Cardiac muscle cell (in vitro differentiated cells and primary cell): ENCODE data around the gene ARHGEF38. TPM values are rescaled to one million over a fixed set of nuclear protein-coding genes. Genes with fewer than 3 reads are reported as not detected.

Experiments
- DNase-seq, 2 donors: peaks; one replicate each; pipeline versions ENCODE4 v3.0.0 to v3.0.0-alpha.2; 2010 to 2017; ENCODE audit warnings: low read depth in 1 of 2, low spot score in 1 of 2
- H3K27ac ChIP-seq: fragments of 200-600 bp; sonication (generic); 2 replicates; pipeline ENCODE4 v1.5.1; 2016
- H3K27me3 ChIP-seq: fragments of 200-600 bp; sonication (generic); 2 replicates; pipeline ENCODE4 v1.6.0; 2016; ENCODE audit warnings: control low read depth
- H3K36me3 ChIP-seq: fragments of 200-600 bp; sonication (generic); 2 replicates; pipeline ENCODE4 v1.5.1; 2016; ENCODE audit warnings: control low read depth
- H3K4me1 ChIP-seq: fragments of 200-600 bp; sonication (generic); 2 replicates; pipeline ENCODE4 v1.8.1; 2017; ENCODE audit warnings: low read depth, mild to moderate bottlenecking, mixed run types
- H3K4me3 ChIP-seq: fragments of 200-600 bp; sonication (generic); 2 replicates; pipeline ENCODE4 v1.5.1; 2016; ENCODE audit warnings: mild to moderate bottlenecking
- H3K9me3 ChIP-seq: fragments of 200-600 bp; sonication (generic); 2 replicates; pipeline ENCODE4 v1.5.1; 2017; ENCODE audit warnings: low read depth, mild to moderate bottlenecking, control low read depth
- polyA plus RNA-seq: library from polyadenylated mRNA; unstranded; fragments of >200 nt; fragmentation: Nextera tagmentation; extraction: Ambion mirVana; gene quantifications from 2 replicates; pipeline ENCODE4 v1.2.1, GENCODE V29; 2016
- total RNA-seq: library from RNA; depleted of rRNA; stranded (reverse); fragments of >200 nt; gene quantifications from 2 replicates; pipeline ENCODE4 v1.2.3, GENCODE V29; 2016
- TF ChIP-seq, protein P1 (sequence below): IDR thresholded peaks from 2 replicates; pipeline ENCODE4 v1.5.1; 2012; ENCODE audit warnings: low read depth, mild to moderate bottlenecking, low read length

ARHGEF38 gene
- total and polyA plus RNA-seq, 2 experiments from 2014 or later: 1.6 TPM; not detected in 1

GRCh38 chr4:105546086-105546485 is 6.3 kb upstream of the ARHGEF38 start:
- TF ChIP-seq, protein P1, sequence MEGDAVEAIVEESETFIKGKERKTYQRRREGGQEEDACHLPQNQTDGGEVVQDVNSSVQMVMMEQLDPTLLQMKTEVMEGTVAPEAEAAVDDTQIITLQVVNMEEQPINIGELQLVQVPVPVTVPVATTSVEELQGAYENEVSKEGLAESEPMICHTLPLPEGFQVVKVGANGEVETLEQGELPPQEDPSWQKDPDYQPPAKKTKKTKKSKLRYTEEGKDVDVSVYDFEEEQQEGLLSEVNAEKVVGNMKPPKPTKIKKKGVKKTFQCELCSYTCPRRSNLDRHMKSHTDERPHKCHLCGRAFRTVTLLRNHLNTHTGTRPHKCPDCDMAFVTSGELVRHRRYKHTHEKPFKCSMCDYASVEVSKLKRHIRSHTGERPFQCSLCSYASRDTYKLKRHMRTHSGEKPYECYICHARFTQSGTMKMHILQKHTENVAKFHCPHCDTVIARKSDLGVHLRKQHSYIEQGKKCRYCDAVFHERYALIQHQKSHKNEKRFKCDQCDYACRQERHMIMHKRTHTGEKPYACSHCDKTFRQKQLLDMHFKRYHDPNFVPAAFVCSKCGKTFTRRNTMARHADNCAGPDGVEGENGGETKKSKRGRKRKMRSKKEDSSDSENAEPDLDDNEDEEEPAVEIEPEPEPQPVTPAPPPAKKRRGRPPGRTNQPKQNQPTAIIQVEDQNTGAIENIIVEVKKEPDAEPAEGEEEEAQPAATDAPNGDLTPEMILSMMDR: no peak
- DNase-seq: no peak
- Histone ChIP-seq H3K4me3 (no peak overlapping the region), H3K27ac (no peak overlapping the region), H3K27me3 (peaks cover 42% of the 10 kb centered on the region), H3K9me3 (no peaks in the 10 kb centered on the region), H3K36me3 (no peaks in the 10 kb centered on the region), H3K4me1 (no peaks in the 10 kb centered on the region)

DNA sequence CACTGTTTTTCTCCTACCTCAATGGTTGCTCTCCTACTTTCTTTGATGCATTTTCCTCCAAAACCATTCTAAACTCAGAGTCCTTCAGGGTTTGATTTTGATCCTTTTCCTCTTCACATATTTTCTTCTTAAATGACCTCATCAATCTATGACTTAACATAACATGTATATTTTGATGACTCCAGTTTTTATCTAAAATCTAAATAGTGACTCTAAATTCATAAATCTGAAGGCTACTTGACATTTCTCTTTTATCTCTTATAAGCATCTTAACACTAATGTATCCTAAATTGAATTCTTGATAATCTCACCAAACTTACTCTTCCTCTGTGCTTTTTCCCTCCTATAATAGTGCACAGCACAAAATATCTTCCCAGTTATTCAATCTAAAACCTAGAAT is 4.7 kb upstream of the ARHGEF38 start:
- no peak for DNase-seq
- TF ChIP-seq, protein P1: no peak
- Histone ChIP-seq H3K4me3 (no peak overlapping the region), H3K36me3 (no peaks in the 10 kb centered on the region), H3K4me1 (no peaks in the 10 kb centered on the region), H3K27ac (no peak overlapping the region), H3K27me3 (peaks cover 57% of the 10 kb centered on the region), H3K9me3 (no peaks in the 10 kb centered on the region)

GRCh38 chr4:105548483-105548882 is 3.9 kb upstream of the ARHGEF38 start:
- H3K27ac ChIP-seq: no peak overlapping the region
- no peak overlapping the region for H3K4me3 ChIP-seq
- H3K36me3 ChIP-seq: no peaks in the 10 kb centered on the region
- peaks cover 64% of the 10 kb centered on the region for H3K27me3 ChIP-seq
- H3K4me1 ChIP-seq: no peaks in the 10 kb centered on the region
- H3K9me3 ChIP-seq: no peaks in the 10 kb centered on the region
- TF ChIP-seq, protein P1: no peak
- no peak for DNase-seq

GRCh38 chr4:105550641-105551040 is 1.8 kb upstream of the ARHGEF38 start:
- no peak overlapping the region for H3K4me3 ChIP-seq
- peaks cover 74% of the 10 kb centered on the region for H3K27me3 ChIP-seq
- no peak overlapping the region for H3K27ac ChIP-seq
- no peaks in the 10 kb centered on the region for H3K36me3 ChIP-seq
- H3K4me1 ChIP-seq: no peaks in the 10 kb centered on the region
- no peak for DNase-seq
- no peaks in the 10 kb centered on the region for H3K9me3 ChIP-seq
- TF ChIP-seq, protein P1: no peak

GRCh38 chr4:105555409-105555808 is 3.0 kb downstream of the ARHGEF38 start:
- Histone ChIP-seq H3K27me3 (peaks cover 99% of the 10 kb centered on the region), H3K4me1 (no peaks in the 10 kb centered on the region)

More at GRCh38 chr4:105555409-105555808, 3.0 kb downstream of the ARHGEF38 start:
- Histone ChIP-seq H3K9me3 (no peaks in the 10 kb centered on the region), H3K36me3 (no peaks in the 10 kb centered on the region), H3K4me3 (no peak overlapping the region), H3K27ac (no peak overlapping the region)
- DNase-seq: no peak
- TF ChIP-seq, protein P1: no peak
